ENCODE data around the gene CEP170B.
"Not testable (repeated sequence)": the region's sequence is repeated elsewhere in the genome, so short reads cannot be mapped to it uniquely, and the experiment has no call there.

The CEP170B gene

GRCh38 chr14:104919152-104919992, 54.3 kb downstream of the CEP170B start:
- not testable (repeated sequence) for DNase-seq

- no peak for DNase-seq
These were observed 54.9 kb downstream of the CEP170B start for GRCh38 chr14:104919993-104920315.

GRCh38 chr14:104923640-104924420, 58.8 kb downstream of the CEP170B start:
- no peak for DNase-seq

- no peak for DNase-seq
These were observed 59.5 kb downstream of the CEP170B start, which contains the start of gene PLD4 for GRCh38 chr14:104924421-104925213. Gene PLD4 (plus strand): TSS chr14:104924879. CDS start chr14:104927141, 2,262 bp downstream.

- DNase-seq: no peak
These were observed 60.3 kb downstream of the CEP170B start for GRCh38 chr14:104925214-104925854.

GRCh38 chr14:104925855-104926609, 61.0 kb downstream of the CEP170B start:
- DNase-seq: peak; percentile 26

- DNase-seq: no peak
These were observed 61.8 kb downstream of the CEP170B start for GRCh38 chr14:104926619-104927431.

GRCh38 chr14:104927432-104927816, 62.4 kb downstream of the CEP170B start:
- no peak for DNase-seq

- DNase-seq: no peak
These were observed 62.8 kb downstream of the CEP170B start for GRCh38 chr14:104927901-104928300.

GRCh38 chr14:104928391-104929133, 63.5 kb downstream of the CEP170B start:
- DNase-seq: no peak

GRCh38 chr14:104929268-104930230, 64.5 kb downstream of the CEP170B start:
- DNase-seq: no peak

- no peak for DNase-seq
These were observed 65.6 kb downstream of the CEP170B start for GRCh38 chr14:104930526-104931303.

- DNase-seq: no peak
These were observed 66.3 kb downstream of the CEP170B start for GRCh38 chr14:104931304-104931770.

GRCh38 chr14:104931771-104932675, 67.0 kb downstream of the CEP170B start:
- DNase-seq: no peak

- peak; percentile 91 for DNase-seq
These were observed 67.9 kb downstream of the CEP170B start for GRCh38 chr14:104932676-104933631.

Data from EL (cell line).